Stimulated activated CD8-positive, alpha-beta memory T cell treated with anti-CD3 and anti-CD28 coated beads, Interleukin-4, amount 100 ng/mL, for 1 hour (primary cell): ENCODE data around the gene SGTB.
"Not testable (repeated sequence)": the region's sequence is repeated elsewhere in the genome, so short reads cannot be mapped to it uniquely, and the experiment has no call there.

Experiments used
- DNase-seq, 2 donors: peaks; one replicate each; pipeline ENCODE4 v3.0.0-alpha.2; 2020; ENCODE audit warnings: low read depth in 2 of 2, low spot score in 1 of 2

Gene SGTB

DNA sequence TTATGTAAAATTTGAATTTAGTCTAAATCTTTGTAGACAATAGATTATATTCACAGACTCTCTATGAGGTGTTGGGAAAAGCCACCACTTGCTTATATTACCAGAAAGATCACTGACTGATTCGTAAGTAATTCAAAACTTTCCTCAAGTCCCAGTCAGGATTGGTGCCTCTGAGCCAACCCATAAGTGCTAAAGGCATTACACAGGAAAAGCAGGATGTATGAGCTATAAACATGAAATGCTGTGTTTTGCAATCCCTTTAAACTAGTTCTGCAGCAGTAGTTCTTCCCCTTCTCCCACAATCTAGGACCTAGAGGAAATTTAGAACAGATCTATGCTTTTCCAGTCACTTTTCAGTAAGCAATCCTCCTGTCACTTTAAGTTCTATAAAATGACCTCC is 49.1 kb downstream of the SGTB start:
- no peak for DNase-seq

DNA sequence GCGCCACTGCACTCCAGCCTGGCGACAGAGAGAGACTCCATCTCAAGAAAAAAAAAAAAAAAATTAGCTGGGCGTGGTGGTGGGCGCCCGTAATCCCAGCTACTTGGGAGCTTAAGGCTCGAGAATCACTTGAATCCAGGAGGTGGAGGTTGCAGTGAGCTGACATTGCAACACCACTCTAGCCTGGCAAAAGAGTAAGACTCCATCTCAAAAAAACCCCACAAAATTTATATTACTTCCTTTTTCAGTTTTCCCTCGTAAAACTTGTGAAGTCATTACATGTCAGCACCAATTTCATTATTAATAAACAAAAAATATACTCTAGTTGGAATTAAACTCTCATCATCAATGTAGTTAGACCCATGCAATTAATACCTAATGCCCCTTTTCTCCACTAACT is 53.2 kb downstream of the SGTB start:
- no peak for DNase-seq

DNA sequence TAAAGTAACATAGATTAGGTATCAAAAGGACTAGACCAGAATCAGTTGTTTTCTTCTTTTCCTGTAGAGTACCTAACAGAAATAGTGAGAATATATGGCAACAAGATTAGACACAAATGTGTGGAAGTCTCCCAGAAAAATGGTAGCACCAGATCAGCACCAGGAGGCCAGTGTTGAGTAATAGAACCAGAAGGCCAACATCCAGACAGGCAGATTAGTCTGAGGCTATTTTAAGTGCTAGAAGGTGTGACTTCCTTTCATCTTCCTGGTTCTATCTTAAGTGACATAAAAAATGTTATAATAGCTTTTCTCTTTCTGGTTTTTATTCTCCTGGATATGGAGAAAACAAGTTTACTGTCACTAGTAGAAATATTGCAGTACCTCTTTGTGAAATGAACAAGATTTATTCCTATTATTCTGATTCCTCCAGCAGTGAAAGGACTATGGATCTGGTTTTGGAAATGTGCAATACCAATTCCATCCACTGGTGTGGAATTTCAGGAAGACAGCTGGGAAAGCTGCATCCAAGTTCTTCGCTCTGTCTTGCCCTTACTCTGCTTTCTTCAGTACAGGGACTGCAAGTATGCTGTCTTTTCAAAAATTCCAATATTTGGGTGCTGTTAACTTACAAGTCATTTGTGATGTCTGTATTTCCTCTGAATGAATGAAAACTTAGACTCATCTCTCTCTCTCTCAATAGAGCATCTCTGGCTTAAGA is 57.9 kb downstream of the SGTB start:
- DNase-seq, result no peak

- no peak for DNase-seq
Observed at GRCh38 chr5:65654713-65655112, 67.2 kb downstream of the SGTB start.

GRCh38 chr5:65651144-65651543 is 70.8 kb downstream of the SGTB start:
- no peak for DNase-seq

DNA sequence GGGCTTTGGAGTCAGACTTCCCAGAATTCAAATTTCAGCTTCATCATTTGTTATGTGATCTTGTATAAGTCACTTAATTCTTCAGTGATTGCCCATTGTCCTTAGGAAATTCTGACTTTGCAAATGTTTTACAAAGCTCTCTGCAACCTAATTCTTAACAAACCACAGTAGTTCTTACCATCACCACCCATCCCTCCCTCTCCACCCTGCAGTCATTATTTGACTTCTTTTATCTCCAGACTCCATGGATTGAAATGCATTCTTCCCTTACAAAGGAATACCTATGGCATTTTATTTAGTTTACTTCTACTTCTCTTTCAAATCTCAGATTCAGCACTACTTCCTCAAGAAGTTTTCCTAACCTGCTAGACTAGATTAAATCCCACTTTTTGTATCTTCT is 74.0 kb downstream of the SGTB start:
- no peak for DNase-seq

- no peak for DNase-seq
Observed at GRCh38 chr5:65646938-65647337, 75.0 kb downstream of the SGTB start.

DNA sequence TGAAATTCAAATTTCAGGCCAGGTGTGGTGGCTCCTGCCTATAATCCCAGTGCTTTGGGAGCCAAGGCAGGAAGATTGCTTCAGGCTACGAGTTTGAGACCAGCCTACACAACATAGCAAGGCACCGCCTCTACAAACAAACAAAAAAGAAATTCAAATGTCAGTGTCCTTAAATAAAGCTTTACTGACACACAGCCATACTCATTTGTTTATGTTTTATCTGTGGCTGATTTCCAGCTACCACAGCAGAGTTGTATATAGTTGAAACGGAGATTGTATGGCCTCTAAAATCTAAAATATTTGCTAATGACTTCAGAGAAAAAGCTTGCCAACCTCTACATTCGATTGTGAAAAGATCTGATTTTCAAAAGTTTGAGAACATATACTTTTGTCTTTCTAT is 81.7 kb downstream of the SGTB start:
- no peak for DNase-seq

DNA sequence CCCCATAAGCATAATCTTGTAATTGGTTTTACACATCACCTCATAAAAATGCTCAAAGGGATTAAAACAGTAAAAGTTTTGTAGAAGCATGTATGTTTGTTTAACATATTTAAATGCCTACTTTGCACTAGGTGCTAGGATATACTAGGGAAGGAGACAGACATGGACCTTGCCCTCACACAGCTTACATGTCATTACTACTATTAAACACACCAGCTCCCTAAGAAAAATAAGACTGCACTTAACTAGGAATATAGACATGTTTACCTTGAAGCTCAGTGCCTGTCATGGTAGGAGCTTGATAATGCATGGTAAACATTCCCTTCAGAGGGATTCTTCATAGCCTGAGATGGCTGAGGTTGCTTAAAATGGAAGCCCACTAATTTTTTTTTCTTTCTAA is 90.9 kb downstream of the SGTB start:
- DNase-seq, result no peak

- DNase-seq, result no peak
Observed at GRCh38 chr5:65625743-65626142, 96.2 kb downstream of the SGTB start.

DNA sequence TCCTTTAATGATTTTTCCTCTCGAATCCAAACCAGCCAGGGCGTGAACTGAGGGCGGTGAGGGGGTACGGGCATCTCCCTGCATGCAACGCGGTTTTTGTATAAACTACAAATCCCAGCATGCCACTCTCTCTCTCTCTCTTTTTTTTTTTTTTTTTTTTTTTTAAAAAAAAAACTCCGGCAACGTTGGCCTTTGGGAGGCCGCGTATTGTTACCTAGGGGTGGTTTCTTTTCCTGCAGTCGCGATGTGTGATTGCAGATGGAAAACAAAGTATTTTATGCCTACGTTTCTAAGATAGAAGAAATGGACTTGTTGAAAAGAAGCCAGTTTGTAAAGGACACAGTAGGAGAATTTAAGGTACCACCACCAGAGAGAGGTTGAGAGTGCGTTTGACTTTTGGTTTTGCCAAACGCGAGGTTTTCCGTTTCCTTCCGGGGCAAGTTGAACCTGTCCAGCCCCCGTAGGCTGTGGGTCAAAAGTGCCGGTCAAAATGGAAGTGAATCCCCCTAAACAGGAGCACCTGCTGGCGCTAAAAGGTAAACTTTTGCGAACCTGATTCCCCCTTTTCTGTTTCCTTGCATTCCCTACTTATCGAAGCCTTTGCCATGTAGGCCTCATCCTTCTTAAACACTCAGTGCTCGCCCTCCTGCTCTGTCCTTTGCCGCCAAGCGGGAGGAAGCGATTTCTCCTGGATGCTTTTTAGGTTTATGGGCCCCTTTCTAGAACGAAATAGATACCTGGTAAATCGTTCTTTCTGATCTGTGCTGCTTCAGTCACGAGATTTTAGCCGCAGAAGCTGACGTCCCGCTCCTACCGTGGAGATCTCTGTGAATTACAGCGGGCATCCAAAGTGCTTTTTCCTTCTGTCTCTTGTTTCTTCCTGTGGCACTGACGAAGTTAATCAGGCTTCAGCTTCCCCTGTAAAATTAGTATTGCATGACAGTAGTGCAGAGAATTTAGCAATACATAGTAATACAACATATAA is 97.0 kb downstream of the SGTB start, which contains the start of the genes SHLD3 and TRAPPC13:
Gene SHLD3, plus strand, starts transcription at position 457 of the 985 bp plus-strand sequence. CDS start 4,561 bp downstream, outside the sequence.
Gene TRAPPC13, plus strand, starts transcription at position 457 of the 985 bp plus-strand sequence. Its CDS starts 34 bp downstream, at position 491.
- peak; percentile 47 to 67 for DNase-seq

GRCh38 chr5:65624025-65624570 is 97.8 kb downstream of the SGTB start, which contains the start of gene TRIM23:
Gene TRIM23, minus strand, starts transcription at chr5:65624333. Its CDS starts 59 bp downstream, at chr5:65624274.
- DNase-seq, result peak; percentile 70 to 86

DNA sequence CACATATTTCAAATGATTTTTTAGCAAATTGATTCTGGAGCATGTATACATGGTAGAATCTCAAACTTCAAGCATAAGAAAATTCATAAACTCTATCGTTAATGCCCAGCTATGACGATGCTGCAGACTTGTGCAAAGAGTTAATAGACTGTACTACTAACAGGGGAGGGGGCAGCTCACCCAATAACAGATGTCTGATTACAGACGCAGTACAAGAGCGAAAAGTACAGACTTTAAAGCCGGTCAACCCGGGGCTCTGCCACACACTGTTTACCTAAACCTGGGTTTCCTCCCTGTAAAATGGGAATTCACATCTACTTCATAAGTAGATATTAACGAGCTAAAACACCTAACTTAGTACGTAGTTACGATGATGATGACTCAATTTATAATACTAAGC is 98.4 kb downstream of the SGTB start:
- DNase-seq, result no peak

GRCh38 chr5:65621961-65622360 is 99.9 kb downstream of the SGTB start:
- DNase-seq, result not testable (repeated sequence)

DNA sequence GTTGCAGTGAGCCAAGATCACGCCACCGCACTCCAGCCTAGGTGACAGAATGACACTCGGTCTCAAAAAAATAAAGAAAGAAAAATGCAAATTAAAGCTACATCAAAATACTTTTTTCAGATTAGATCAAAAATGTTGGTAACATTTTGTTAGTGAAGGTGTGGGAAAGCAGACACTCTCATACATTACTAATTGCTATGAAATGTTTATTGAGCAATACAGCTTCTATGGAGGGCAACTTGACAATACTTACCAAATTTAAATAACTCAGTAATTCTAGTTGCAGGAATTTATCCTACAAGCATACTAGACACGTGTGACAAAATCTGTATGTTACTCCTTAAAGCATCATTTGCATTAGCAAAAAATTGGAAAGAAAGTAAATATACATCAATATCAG is 101.9 kb downstream of the SGTB start:
- DNase-seq, result no peak
